ENCODE results near the gene SLC9A8. TPM values are rescaled to one million over a fixed set of nuclear protein-coding genes. Genes with fewer than 3 reads are reported as not detected.

Gene SLC9A8
- total RNA-seq, 1 experiment from 2014 or later, result 8.3 TPM

DNA sequence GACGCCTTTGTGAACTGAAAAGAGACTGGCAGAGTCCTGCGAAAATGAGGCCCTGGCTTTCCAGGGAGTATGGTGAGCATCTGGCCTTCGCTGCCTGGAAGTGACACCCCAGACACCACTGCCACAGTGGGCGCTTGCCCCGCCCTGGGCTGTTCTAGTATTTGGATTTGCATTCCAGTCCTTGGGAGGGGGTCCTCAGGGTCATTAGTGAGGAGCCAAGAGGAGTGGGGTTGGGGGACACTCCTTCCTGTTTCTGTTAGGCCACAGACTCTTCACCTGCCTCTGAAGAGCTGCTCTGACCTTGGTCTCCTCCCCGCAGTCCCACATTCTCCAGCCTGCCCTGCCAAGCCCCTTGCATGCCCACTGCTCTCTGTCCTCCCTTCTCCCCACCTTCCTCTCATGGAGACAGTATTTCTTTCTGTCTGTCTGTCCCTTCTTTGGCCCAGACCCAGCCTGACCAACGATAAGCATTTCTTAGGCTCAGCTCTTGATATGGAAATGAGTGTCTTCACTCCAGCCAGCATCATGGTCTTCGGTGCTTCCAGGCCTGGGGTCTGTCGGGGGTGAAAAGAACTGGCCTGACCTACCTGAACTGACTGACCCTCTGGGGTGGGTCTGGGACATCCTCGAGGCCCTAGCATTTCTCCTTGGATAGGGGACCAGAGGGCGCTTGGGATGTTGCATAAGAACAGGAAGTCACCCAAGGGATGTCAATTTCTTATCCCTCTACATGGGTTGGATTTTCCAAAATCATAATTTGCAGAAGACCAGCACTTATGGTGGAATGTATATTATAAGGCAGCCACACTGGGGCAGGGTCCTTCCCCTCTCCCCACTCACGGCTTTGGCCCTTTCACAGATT, 19.4 kb downstream of the SLC9A8 start:
- DNase-seq (ENCODE audit: low read depth, low spot score), result no peak
- in situ Hi-C loops (cut with HindIII; ENCODE audit: low pct_unique_long_range_greater_than_20kb, low sequenced_read_pairs), result no loop called here

DNA sequence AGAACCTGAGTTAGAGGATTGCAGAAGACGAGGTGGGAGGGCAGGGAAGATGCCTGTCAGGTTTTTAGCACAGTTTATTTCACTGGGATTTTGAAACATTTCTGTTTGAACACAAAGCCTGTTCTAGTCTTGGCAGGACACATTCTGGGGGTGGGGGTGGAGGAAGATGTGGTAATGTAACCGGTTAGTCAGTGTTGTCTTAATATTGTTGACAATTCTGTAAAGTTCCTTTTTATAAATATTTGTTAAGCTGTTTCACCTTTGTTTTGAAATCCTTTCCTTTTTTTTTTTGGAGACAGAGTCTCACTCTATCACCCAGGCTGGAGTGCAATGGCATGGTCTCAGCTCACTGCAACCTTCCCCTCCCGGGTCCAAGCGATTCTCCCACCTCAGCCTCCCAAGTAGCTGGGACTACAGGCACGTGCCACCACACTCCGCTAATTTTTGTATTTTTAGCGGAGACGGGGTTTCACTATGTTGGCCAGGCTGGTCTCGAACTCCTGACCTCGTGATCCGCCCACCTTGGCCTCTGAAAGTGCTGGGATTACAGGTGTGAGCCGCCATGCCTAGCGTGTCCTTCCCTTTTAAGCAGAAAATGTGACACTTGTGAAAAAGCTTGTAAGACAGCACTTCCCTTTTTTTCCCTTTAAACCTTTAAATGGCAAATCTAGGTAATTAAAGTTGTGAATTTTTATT, 20.2 kb downstream of the SLC9A8 start:
- no peak for DNase-seq (ENCODE audit: low read depth, low spot score)
- in situ Hi-C loops (cut with HindIII; ENCODE audit: low pct_unique_long_range_greater_than_20kb, low sequenced_read_pairs), result no loop called here

DNA sequence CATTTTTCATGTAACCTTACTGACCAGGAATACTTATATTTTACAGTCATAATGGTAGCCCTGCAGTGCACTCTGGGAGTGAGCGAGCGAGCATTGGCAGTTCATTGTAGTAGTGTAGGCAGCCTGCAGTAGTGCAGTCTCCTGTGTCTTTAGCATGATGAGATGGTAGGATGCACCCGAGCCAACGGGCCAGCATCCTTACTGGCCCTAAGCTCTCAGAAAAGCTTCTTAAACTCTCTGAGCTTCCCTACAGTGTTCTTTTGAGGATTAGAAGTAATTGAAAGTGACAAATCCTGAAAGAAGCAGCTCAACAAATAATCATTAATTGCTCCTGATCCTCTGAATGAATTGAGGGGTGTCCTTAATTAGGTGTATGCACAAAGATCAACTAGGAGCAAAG, 20.9 kb downstream of the SLC9A8 start:
- no peak for DNase-seq (ENCODE audit: low read depth, low spot score)
- in situ Hi-C loops (cut with HindIII; ENCODE audit: low pct_unique_long_range_greater_than_20kb, low sequenced_read_pairs), result no loop called here

DNA sequence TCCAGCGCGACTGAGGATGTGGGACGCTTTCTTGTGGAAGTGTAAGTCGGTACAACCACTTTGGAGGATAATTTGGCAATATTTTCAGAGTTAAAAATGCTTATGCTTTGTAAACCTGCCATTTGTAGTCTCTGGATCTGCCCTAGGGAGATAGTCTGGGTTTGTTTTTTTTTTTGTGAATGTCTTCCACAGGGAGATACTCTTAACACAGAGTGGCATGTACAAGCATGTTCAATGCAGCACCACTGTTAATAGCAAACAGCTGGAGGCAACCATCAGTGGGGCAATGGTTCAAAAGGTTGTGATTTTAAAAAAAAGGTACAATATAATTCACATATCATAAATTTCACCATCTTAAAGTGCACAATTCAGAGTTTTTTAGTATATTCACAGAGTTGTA, 22.4 kb downstream of the SLC9A8 start:
- in situ Hi-C loops (cut with HindIII; ENCODE audit: low pct_unique_long_range_greater_than_20kb, low sequenced_read_pairs), result no loop called here
- DNase-seq (ENCODE audit: low read depth, low spot score), result no peak

DNA sequence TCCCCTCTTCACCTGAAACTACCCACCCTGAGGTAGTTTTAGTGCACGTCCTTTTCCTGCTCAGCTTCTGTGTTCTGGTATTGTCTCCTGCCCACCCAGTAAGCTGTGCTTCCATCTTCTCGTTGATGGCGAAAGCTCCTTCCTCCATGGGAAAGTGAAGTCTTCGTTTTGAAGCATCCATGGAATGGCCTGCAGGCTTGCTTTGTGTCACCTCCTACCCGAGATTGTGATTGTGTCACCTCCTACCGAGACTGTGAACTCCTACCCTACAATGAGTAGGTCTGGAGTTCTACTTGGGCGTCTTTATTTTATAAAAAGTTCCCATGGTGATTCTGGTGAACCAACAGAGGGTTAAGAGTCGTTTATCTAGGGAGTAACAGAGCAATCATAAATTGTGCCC, 25.9 kb downstream of the SLC9A8 start:
- no peak for DNase-seq (ENCODE audit: low read depth, low spot score)
- in situ Hi-C loops (cut with HindIII; ENCODE audit: low pct_unique_long_range_greater_than_20kb, low sequenced_read_pairs), result no loop called here

DNA sequence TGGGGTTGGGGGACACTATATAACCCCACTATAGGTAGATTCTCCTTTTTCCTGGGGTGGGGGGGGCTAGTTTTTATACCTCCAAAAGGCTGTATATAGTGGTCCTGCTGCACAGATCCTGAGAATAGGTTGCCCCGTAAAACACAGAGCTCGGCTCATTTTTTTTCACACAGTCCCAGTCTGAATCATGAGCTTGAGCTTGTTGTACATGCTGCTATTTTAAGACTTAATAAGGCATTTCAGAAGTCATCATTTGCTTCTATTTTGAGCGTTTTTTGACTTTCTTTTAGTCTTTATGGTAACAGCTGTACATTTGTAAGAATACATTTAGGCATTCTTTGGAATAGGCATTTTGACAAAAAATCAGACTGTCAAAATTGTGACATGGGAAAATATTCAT, 30.5 kb downstream of the SLC9A8 start:
- in situ Hi-C loops (cut with HindIII; ENCODE audit: low pct_unique_long_range_greater_than_20kb, low sequenced_read_pairs), result no loop called here
- no peak for DNase-seq (ENCODE audit: low read depth, low spot score)

DNA sequence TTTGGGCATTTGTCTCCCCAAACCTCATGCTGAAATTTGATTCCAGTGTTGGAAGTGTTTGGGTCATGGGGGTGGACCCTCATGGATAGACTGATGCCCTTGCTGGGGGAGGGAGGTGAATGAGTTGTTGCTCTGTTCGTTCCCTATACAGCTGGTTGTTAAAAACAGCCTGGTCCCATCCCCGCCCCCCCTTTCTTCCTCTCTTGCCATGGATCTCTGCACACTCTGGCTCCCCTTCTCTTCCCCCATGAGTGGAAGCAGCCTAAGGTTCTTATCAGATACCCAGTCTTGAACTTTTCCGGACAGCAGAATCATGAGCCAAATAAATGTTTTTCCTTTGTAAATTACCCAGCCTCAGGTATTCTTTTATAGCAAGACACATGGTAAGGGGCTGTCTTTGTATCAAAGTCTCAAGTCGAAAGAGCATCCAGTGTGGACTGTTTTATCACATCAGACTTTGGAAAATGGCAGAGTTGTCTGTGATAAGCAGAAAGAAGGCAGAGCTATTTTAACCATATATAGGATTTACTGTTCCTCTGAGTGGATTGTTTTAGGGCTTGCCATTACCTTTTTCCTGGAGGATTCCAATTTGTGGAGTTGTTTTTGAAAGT, 31.2 kb downstream of the SLC9A8 start:
- no peak for DNase-seq (ENCODE audit: low read depth, low spot score)
- in situ Hi-C loops (cut with HindIII; ENCODE audit: low pct_unique_long_range_greater_than_20kb, low sequenced_read_pairs), result no loop called here

DNA sequence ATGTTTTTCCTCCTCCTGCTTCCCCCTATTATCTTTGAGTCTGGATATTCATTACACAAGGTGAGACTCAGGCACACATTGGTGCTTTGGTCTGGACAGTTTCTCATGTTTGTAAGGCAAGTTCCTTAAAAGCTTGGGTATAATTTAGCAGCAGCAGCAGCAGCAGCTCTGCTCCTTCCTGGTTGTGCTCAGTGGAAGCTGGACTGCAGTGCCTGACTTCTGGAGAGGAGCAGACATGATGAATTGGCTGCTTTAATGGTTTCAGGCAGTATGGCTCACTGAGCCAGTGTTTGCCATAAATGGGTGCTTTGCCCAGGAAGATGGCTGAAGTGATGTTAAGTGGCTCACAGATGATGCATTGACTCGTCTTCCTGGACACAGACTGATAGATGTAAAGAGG, 32.4 kb downstream of the SLC9A8 start:
- in situ Hi-C loops (cut with HindIII; ENCODE audit: low pct_unique_long_range_greater_than_20kb, low sequenced_read_pairs), result no loop called here
- DNase-seq (ENCODE audit: low read depth, low spot score), result no peak

DNA sequence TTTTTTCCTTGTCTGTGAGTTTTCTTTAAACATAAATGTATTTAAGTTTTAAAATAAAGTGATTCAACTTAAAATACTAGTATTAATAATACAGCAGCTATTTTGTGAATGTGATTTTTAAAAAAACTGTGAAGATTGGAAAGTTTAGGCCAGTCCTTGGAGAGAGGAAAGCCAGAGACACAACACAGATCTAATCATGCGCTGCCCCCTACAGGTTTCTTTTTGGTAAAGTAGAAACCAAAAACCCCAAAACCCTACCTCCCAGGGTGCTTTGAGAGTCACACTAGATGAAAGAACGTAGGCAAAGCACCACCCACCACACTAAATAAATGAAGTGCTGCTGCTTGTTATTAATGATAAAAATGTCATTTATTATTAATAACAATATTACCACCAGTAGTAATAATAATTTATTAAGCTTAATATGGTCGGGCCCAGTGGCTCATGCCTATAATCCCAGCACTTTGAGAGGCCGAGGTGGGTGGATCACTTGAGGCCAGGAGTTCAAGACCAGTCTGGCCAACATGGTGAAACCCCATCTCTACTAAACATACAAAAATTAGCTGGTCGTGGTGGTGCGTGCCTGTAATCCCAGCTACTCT, 33.7 kb downstream of the SLC9A8 start:
- in situ Hi-C loops (cut with HindIII; ENCODE audit: low pct_unique_long_range_greater_than_20kb, low sequenced_read_pairs), result no loop called here
- DNase-seq (ENCODE audit: low read depth, low spot score), result peak; percentile 88

DNA sequence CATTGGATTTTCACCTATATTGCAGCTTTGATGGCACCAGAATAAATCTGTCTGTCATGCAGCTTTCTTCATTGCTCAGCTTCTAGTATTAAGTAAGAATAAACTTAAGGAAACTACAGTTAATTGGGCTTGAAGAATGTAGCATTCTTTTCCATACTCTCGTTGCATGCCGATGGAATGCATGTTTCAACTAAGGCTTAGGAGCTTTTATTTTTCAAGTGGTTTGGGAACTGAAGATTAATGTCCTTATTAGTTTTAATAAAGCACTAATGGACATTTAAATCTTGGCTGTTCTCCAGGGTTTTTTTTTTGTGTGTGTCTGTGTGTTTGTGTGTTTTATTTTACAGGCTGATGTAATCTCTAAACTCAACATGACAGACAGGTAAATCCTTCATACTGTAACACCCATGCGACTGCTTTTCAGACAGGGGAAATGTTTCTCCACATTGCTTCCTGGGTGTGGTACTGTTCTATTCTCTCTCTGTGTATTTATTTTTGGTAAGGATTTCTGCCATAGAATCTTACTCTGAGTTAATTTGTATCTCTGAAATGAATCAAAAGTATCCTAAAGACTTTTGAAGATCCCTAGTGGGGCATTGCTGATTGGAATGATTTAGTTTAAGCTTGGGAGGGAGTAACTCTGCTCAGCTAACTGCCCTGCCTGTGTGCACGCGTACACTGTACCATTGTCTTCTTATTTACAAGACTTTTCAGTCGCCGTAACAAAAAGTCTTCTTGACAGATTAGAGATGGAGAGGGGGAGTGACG, 38.0 kb downstream of the SLC9A8 start:
- in situ Hi-C loops (cut with HindIII; ENCODE audit: low pct_unique_long_range_greater_than_20kb, low sequenced_read_pairs), result no loop called here
- no peak for DNase-seq (ENCODE audit: low read depth, low spot score)

DNA sequence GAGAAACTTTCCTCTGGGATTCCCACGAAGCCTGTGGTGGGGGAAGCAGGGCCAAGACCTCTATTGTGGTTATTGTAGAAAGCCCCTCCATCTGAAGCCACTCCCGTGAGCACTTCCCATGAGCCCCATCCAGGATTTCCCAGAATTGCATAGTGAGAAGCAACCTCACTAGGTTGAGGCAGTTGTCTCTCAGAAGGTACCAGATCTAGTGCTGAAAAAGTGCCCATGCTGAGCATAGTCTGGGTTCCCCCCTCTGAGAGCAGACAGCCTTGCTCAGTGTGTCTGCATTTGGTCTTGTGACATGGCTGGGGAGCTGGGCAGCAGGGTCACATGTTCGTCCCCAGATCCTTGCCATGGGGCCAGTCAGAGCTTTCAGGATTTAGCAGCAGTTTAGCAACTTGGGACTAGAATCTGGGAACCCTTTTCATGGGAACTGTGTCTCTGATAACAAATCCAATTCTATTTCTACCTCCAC, 38.6 kb downstream of the SLC9A8 start:
- in situ Hi-C loops (cut with HindIII; ENCODE audit: low pct_unique_long_range_greater_than_20kb, low sequenced_read_pairs), result no loop called here

DNA sequence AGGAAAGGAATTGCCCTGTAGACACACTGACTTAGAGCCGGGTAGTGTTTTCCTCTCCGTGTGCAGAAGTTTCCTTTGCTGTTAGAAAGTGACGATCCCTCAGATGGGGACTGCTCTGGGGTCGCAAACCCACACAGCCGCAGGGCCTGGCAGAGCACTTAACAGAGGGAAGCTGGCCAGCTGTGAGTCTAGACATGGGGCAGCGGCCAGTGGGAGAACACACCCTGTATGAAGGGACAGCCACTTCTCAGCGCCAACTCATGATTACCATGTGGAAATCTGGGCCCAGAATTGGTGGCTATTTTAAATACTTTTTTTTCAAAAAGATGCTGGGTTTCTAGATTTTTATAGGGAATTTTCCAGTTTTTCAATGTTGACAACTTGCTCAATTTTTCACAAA, 39.4 kb downstream of the SLC9A8 start:
- no peak for DNase-seq (ENCODE audit: low read depth, low spot score)
- in situ Hi-C loops (cut with HindIII; ENCODE audit: low pct_unique_long_range_greater_than_20kb, low sequenced_read_pairs), result no loop called here

More for the DNA sequence above, 38.6 kb downstream of the SLC9A8 start:
- DNase-seq (ENCODE audit: low read depth, low spot score), result peak; percentile 41

DNA sequence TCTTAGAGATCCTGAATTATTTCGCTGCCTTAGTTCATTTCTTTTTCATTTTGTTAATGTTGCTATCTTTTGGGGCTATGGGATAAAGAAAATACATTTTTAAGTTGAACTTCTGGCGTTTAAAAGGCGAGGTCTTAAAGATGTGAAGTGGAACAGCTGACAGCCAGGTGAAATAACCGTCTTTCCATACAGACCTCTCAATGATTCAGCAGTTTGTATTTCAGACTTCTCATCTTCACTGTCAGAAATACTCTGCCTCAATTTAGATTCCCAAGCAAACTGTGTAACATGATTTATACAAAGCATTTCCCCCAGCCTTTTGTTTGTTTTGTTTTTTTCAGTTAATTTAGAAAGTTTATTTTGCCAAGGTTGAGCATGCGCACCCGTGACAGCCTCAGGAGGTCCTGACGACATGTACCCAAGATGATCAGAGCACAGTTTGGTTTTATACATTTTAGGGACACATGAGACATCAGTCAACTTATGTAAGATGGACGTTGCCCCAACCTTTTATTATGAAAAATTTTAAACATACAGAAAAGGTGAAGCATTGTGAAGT, 40.0 kb downstream of the SLC9A8 start:
- in situ Hi-C loops (cut with HindIII; ENCODE audit: low pct_unique_long_range_greater_than_20kb, low sequenced_read_pairs), result no loop called here
- no peak for DNase-seq (ENCODE audit: low read depth, low spot score)

DNA sequence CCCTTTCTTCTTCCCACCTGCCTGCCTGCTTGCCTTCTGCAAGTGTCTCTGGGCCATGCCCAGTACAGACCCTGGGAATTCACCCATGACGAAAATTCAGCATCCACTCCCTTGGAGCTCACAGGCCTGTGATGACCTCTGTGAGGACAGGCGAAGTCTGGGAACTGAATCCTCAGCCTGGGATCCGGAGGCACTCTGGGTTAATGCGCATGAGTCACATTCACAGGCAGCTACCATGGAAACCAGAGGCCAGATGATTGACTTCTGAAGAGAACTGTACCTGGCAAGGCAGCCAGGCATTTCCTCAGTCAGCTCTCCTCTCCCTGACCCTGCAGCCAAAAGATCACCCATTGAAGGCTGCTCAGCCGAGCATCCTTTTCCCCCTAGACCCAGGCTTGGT, 41.0 kb downstream of the SLC9A8 start:
- in situ Hi-C loops (cut with HindIII; ENCODE audit: low pct_unique_long_range_greater_than_20kb, low sequenced_read_pairs), result no loop called here
- DNase-seq (ENCODE audit: low read depth, low spot score), result no peak

DNA sequence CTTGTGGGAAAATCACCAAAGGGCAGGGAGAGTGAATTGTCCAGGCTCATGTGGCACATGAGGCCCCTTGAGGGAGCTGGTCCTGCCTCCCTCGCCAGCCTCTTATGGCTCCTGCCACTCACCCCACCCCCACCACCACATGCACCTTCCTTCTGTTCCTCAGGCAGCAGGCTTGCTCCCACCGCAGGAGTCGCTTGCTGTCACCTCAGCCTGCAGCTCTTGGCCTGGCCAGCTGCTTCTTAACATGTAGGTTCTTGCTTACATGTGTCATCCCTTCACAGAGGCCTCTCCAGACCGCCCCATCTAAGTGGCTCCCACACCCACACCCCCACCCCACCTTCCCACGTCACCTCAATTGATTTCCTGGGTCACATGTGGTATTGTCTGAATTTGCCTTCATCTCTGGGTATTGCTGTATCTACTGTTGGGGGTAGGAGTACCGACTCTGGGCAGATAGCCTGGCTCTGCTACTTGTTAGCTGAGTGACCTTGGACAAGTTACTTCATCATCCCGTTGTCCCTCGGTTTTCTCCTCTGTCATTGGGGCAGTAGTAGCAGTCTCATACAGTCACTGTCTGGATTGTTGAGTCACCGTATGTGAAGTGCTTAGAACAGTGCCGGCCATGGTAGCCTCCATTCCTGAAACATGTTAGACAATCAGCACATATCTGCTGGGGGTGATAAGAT, 41.7 kb downstream of the SLC9A8 start:
- no peak for DNase-seq (ENCODE audit: low read depth, low spot score)
- in situ Hi-C loops (cut with HindIII; ENCODE audit: low pct_unique_long_range_greater_than_20kb, low sequenced_read_pairs), result no loop called here

DNA sequence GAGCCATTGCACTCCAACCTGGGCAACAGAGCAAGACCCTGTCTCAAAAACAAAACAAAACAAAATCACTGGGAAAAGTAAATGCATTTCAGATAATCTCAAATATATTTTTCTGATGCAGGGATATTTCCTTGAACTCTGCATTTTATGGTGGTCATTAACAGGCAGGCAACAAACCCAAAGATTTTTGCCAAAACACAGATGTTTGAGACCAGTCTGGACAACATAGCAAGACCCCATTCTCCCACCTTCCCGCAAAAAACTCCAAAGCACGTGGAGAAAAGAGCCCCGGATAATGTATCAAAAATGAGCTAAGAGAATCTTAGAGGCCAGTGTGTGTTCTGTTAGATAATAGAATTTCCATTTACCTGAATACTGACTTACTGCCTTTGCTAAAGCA, 44.3 kb downstream of the SLC9A8 start:
- in situ Hi-C loops (cut with HindIII; ENCODE audit: low pct_unique_long_range_greater_than_20kb, low sequenced_read_pairs), result no loop called here
- DNase-seq (ENCODE audit: low read depth, low spot score), result no peak

DNA sequence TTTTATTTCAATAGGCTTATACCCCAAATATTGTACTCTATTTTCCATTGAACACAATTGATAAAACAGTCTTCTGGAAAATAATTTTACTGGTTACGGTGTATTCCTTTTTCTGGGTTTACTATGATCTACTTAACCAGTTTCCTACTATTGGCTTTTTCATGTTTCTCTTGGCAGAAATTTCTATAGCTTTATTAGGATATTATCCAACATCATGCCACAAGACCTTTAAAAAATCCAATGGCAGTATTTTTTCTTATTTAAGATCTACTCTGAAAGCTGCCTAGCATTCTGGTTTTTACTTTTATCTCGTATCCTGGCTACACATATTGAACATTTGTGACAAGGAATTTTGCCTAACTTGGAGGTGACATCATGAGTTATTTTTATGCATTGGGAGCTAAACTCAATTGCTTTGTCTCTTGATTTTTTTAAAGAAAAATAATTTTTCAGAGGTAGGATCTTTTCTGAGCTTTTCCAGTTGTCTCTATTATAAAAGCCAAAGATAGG, 45.5 kb downstream of the SLC9A8 start:
- in situ Hi-C loops (cut with HindIII; ENCODE audit: low pct_unique_long_range_greater_than_20kb, low sequenced_read_pairs), result no loop called here
- no peak for DNase-seq (ENCODE audit: low read depth, low spot score)
